ENCODE measurements around the gene PTPRE.

Gene PTPRE

GRCh38 chr10:128043259-128044045, 136.5 kb downstream of the PTPRE start:
- DNase-seq (ENCODE audit: low read depth in 2 of 2, low spot score in 1 of 2) = no peak

GRCh38 chr10:128044186-128044585, 137.3 kb downstream of the PTPRE start:
- no peak for DNase-seq (ENCODE audit: low read depth in 2 of 2, low spot score in 1 of 2)

- DNase-seq (ENCODE audit: low read depth in 2 of 2, low spot score in 1 of 2) = no peak
These were observed 138.3 kb downstream of the PTPRE start for GRCh38 chr10:128044961-128045832.

- DNase-seq (ENCODE audit: low read depth in 2 of 2, low spot score in 1 of 2) = no peak
These were observed 138.9 kb downstream of the PTPRE start for GRCh38 chr10:128045833-128046120.

- no peak for DNase-seq (ENCODE audit: low read depth in 2 of 2, low spot score in 1 of 2)
These were observed 139.5 kb downstream of the PTPRE start for GRCh38 chr10:128046156-128046952.

- no peak for DNase-seq (ENCODE audit: low read depth in 2 of 2, low spot score in 1 of 2)
These were observed 140.0 kb downstream of the PTPRE start for GRCh38 chr10:128046953-128047290.

GRCh38 chr10:128047351-128047750, 140.4 kb downstream of the PTPRE start:
- peak; percentile 52 to 69 for DNase-seq (ENCODE audit: low read depth in 2 of 2, low spot score in 1 of 2)

- no peak for DNase-seq (ENCODE audit: low read depth in 2 of 2, low spot score in 1 of 2)
These were observed 141.3 kb downstream of the PTPRE start for GRCh38 chr10:128047991-128048818.

GRCh38 chr10:128048819-128049210, 141.9 kb downstream of the PTPRE start:
- no peak for DNase-seq (ENCODE audit: low read depth in 2 of 2, low spot score in 1 of 2)

GRCh38 chr10:128049226-128050120, 142.6 kb downstream of the PTPRE start:
- DNase-seq (ENCODE audit: low read depth in 2 of 2, low spot score in 1 of 2) = no peak

- DNase-seq (ENCODE audit: low read depth in 2 of 2, low spot score in 1 of 2) = no peak
These were observed 143.2 kb downstream of the PTPRE start for GRCh38 chr10:128050121-128050516.

- no peak for DNase-seq (ENCODE audit: low read depth in 2 of 2, low spot score in 1 of 2)
These were observed 144.0 kb downstream of the PTPRE start for GRCh38 chr10:128050936-128051335.

- DNase-seq (ENCODE audit: low read depth in 2 of 2, low spot score in 1 of 2) = no peak
These were observed 144.6 kb downstream of the PTPRE start for GRCh38 chr10:128051548-128051947.

- DNase-seq (ENCODE audit: low read depth in 2 of 2, low spot score in 1 of 2) = no peak
These were observed 145.8 kb downstream of the PTPRE start for GRCh38 chr10:128052696-128053095.

- DNase-seq (ENCODE audit: low read depth in 2 of 2, low spot score in 1 of 2) = no peak
These were observed 146.5 kb downstream of the PTPRE start for GRCh38 chr10:128053356-128053755.

- DNase-seq (ENCODE audit: low read depth in 2 of 2, low spot score in 1 of 2) = no peak
These were observed 147.5 kb downstream of the PTPRE start for GRCh38 chr10:128054163-128054970.

GRCh38 chr10:128055061-128055868, 148.4 kb downstream of the PTPRE start:
- no peak for DNase-seq (ENCODE audit: low read depth in 2 of 2, low spot score in 1 of 2)

Data from stimulated activated CD8-positive, alpha-beta memory T cell treated with anti-CD3 and anti-CD28 coated beads, Interleukin-4, amount 100 ng/mL, for 1 hour (primary cell).